Right ventricle myocardium superior (tissue), 1 donor: Measurements from ENCODE around the gene ZNF354C. TPM values are rescaled to one million over a fixed set of nuclear protein-coding genes. Genes with fewer than 3 reads are reported as not detected.

Experiments used
- ATAC-seq: fragments of 200-7000 bp; cut with Tn5 transposase; one replicate; pipeline ENCODE4 v1.9.1; 2020; ENCODE audit warnings: mild to moderate bottlenecking; ENCODE audit not compliant: poor library complexity
- DNase-seq: peaks from one replicate; pipeline ENCODE4 v3.0.0-alpha.2; 2020
- intact Hi-C: fragments of 100-400 bp; cut with DNase I; formaldehyde crosslinking; loops from one replicate; pipeline ENCODE4 v1.11.2; 2022
- total RNA-seq: library from RNA; stranded (reverse); fragmentation: NEBNext Ultra II Directional; extraction: Animal tissue kit (Norgen Biotek cat#: 25700); gene quantifications from one replicate; pipeline ENCODE4 v1.2.1, GENCODE V29; 2021
- donor health status: DM: no; HTN: yes; CAD: no; lungs with severe emphysema.

ZNF354C gene
- total RNA-seq, 1 donor from 2014 or later: 4.7 TPM

GRCh38 chr5:179124273-179124852 is 64.2 kb downstream of the ZNF354C start:
- intact Hi-C loops: no loop called here
- ATAC-seq (no peak), DNase-seq (no peak)

- no peak for DNase-seq
- intact Hi-C loops: no loop called here
- no peak for ATAC-seq
Observed at GRCh38 chr5:179124853-179125788, 64.9 kb downstream of the ZNF354C start.

DNA sequence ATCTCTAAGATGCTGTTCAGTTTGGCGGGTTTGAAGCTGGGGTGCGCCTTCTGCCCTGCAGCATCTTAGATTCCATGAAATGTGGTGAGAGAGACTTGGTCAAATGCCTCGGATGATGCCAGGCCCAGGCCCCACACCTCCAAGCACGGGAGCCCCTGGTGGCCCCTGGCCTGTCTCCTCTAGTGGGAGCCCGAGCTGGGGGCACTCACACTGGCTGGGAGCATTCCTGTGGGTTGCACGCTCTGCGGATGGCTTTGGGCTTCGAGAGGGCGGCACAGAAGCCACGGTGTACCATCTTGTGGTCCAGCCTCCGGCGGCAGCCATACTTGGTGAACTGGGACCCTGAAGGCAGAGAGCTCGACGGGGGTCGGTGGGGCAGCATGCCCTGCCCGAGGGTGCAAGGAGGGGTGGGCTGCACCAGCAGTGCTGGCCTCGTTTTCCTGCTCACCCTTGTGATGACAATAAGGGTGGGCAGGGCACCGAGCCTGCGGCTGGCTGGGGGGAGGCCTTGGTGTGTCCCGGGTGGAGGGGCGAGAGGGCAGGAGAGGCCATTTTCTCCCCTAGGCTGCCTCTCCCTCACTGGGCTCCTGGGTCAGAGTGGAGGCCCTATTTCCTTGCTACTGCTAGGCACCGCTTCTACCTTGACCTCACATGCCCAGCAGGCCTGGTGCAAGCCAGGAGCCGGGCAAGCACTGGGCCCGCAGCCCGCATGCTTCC is 65.8 kb downstream of the ZNF354C start:
- DNase-seq: no peak
- ATAC-seq: no peak
- intact Hi-C loops: no loop called here

- ATAC-seq (no peak), DNase-seq (no peak)
- intact Hi-C loops: no loop called here
Observed at GRCh38 chr5:179126506-179126991, 66.4 kb downstream of the ZNF354C start.

DNA sequence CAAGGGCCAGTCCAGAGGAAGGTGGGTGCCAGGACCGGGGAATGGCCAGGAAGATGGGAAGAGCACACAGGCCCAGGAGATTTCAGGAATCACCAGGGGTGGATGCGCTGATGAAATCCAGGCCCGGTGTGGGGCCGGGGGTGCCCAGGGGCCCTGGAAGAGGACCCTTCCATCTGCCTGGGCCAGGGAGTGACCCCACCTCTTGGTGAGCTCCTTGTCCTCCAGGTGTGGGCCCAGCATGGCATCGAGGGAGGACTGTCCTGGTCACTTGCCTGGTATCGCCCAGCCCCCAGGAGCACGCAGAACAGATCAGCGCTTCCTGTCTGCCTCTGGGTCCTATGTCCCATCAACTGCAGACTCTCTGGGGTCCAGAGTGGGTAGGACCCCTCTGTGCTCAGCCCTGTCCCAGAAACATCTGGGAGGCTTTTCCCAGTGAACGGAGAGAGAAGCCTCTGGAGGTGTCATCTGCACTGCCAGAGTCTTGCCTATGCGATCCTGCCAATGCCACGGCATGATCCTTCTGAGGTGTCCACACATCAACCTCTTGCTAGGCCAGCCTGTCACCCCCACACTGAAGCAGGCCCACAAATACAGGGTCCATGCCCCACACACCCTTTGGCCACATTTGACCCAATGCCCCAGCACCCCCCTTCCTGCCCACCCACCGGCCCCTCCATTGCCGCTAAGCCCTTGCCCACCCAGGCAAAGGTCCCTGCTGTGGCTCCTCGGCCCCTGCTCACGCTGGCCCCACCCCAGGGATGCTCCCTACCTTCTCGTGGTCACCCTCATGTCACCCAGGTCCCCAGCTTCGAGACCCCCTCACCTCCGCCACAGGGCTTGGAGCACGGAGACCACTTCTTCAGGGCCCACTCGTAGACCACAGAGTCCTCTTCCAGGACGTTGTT is 67.2 kb downstream of the ZNF354C start:
- DNase-seq (no peak), ATAC-seq (no peak)
- intact Hi-C loops: no loop called here

- peak; percentile 20 for DNase-seq
- intact Hi-C loops: no loop called here
- no peak for ATAC-seq
Observed at GRCh38 chr5:179128041-179128365, 67.8 kb downstream of the ZNF354C start.

DNA sequence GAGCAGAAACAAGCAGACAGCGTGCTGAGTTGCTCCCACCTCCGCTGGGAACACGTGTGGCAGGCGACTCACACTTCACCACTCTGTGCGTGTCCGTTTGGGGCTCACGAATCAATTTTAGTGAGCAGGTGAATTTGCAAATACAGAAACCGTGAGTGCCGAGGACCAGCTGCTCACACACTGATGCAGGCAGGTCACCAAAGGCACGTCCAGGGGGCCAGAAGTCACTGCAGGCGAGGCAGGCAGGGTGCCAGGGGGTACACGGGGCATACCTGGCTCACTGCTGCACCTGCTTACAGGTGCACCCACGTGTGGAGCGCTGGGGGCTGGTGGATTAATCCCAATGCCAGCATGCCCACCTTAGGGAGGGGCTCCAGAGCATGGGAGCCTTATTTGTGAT is 68.8 kb downstream of the ZNF354C start:
- peak; percentile 26 for DNase-seq
- intact Hi-C loops: no loop called here

DNA sequence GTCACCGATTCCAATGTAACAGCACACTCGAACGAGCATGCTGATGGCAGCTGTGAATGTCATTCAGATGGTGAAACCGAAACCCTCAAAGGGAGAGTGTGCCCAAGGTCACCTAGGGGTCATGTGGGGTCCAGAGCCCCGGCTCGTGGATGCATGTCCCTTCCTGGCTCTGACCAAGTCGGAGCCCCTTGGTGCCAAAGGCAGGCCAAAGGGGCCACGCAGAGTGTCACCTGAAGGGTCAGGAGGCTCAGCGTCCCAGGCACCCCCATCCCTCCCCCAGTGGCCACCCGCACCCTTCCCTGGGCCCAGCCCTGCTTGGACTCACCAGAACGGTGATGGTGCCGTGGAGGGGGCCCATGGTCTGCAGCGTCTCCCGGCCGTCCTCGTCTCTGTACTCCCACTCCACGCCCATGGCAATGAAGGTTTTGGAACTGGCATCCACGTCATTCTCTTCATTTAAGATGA is 69.5 kb downstream of the ZNF354C start:
- intact Hi-C loops: no loop called here
- ATAC-seq (no peak), DNase-seq (peak; percentile 13)

More for the DNA sequence above, 68.8 kb downstream of the ZNF354C start:
- no peak for ATAC-seq

GRCh38 chr5:179130101-179130681 is 70.0 kb downstream of the ZNF354C start:
- intact Hi-C loops: no loop called here
- DNase-seq: peak; percentile 19
- no peak for ATAC-seq

DNA sequence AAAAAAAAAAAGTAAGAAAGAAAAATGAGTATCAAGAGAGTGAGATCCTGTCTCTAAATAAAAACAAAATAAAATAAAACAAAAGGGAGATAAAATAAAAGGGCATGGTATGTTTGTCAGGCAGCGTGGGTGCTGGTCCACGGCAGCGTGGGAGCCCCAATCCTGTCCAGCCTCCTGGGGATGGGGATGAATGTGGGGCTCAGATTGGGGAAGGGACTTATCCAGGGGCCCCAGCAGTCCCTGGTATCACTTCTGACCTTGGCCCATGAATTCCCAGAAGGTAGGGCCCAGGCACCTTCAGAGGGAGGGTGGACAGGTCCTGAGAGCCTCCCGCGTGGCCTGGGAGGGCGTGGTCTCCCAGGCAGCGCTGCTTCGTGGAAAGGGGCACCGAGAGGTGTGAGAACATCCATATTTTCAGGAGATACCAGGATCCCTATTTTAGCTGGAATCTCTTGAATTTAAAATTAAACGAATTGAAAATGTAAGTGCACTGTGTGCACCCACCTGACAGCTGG is 71.2 kb downstream of the ZNF354C start:
- intact Hi-C loops: no loop called here
- ATAC-seq: no peak
- DNase-seq: peak; percentile 2

DNA sequence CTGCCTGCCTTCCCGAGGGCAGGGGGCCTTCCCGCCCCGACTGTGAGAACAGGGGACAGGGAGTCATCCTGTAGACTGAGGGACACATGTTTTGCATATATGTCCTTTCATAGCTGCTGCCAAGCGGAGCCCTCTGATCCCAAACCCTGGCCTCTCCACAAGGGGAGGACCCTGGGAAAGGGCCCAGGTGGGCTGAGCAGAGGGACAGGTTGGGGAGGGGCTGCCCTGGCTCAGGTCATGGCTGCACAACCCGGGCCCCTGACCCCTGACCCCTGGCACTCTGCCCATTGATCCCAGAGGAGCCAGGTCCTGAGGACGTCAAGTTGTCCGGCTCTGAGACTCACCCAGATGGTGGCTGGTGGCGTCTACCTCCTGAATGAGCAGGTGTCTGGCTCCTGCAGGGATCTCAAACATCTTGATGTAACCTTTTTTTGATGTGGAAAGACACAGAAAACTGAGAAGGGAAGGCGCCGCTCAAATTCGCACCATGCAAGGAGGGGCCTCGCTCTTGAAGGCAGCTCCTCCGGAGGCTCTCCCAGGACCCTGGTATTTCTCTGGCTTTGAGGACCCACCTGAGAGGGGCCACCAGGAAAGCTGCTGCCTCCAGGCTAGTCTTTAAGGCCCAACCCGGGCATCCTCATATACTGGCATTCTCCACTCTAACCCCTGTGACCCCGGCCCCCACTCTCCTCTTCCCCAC is 71.9 kb downstream of the ZNF354C start:
- DNase-seq (no peak), ATAC-seq (no peak)
- intact Hi-C loops: no loop called here

GRCh38 chr5:179132586-179133355 is 72.6 kb downstream of the ZNF354C start:
- no peak for DNase-seq
- intact Hi-C loops: no loop called here
- ATAC-seq: no peak

Other genes starting within 250 kb of the ZNF354C start
- 7.2 TPM for gene ZNF354B, start 200.4 kb upstream of the ZNF354C start, total RNA-seq
- gene ZFP2, start 164.5 kb upstream of the ZNF354C start, total RNA-seq: 0.54 TPM
- 1.5 TPM for gene ZNF454, start 119.2 kb upstream of the ZNF354C start, total RNA-seq
- not detected for gene GRM6, start 65.1 kb upstream of the ZNF354C start, total RNA-seq
- gene ZNF879, start 36.6 kb upstream of the ZNF354C start, total RNA-seq: 4.0 TPM